ENCODE data around the gene VASP.

VASP gene

DNA sequence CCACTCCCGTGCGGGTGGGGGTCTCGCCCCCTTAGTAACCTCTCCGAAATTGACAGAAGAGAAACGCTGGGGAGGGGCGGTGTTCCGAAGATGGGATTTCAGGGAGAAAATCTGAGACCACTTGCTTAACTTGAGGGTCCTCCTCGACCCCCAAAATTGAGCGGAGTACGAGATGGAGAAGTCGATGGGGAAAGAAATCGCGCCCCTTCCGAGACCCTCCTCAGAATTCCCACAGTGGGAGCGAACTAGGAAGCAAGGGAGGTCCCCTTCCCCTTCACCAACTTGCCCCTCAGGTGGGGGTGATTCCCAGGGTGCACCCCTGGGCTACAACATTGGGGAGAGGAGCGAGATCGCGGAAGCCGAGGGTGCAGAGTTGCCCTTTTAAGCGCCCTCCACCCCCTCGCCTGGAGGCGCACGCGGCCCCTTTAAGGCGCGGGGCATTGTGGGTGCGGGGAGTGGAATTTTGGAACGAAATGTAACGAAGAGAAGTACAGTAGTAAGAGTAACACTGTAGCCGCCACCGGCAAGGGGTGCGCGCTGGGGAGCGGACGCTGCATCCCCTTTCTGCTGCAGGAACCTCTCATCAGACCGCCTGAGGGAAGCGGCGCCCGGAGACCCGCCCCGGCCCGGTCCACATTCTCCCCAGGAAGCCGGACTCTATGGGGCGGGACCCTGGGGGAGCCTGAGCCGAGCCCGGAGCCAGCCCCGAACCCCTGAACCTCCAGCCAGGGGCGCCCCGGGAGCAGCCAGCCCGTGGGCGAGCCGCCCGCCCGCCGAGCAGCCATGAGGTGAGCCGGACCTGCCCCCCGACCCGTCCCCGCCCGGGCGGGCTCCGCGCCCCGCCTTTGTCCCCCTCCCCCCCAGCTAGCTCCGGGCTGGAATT is at the start of gene VASP:
Gene VASP, plus strand, starts transcription at position 491 of the 883 bp plus-strand sequence. Its CDS starts 293 bp downstream, at position 784.
- peak; percentile 69 for DNase-seq

DNA sequence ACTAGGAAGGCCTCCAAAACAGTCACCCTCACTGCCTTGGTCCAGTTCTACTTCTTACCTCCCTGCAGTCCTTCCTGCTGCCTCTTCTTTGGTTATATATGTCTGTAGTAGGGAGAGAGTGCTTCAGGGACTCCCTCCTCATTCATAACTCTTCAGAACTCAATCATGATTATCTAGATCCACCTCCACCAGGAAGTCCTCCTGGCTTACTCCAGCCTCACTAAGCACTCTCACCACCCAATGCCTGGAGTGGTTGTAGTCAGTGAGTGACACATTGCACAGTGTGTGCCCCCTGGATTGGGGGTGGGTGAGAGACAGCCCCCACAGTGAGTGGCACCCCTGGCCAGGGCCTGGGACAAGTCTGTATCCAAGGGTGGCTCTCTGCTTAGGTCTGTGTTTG is 49.5 kb upstream of the VASP start:
- no peak for DNase-seq

DNA sequence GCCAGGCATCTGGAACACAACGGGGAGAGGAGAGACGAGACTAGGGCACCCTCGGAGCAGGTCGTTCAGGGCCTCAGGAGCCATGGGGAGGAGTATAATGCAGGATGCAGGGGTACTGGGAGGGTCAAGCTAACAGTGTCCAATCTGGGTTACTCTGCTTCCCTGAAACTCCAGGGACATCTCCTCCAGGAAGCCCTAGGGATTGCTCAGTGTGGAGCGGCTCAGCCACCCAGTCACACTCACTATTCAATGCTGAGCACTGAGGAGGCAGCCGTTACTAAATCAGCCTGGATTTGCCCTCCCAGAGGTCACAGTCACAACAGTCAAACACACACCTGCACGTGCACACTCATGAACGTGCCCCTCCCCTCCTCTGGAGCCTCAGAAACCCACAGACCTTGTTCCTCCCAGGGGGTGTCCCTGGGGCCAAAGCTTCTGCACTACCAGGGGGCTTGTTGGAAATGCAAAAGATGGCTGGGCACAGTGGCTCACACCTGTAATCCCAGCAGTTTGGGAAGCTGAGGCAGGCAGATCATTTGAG is 46.4 kb upstream of the VASP start:
- no peak for DNase-seq

DNA sequence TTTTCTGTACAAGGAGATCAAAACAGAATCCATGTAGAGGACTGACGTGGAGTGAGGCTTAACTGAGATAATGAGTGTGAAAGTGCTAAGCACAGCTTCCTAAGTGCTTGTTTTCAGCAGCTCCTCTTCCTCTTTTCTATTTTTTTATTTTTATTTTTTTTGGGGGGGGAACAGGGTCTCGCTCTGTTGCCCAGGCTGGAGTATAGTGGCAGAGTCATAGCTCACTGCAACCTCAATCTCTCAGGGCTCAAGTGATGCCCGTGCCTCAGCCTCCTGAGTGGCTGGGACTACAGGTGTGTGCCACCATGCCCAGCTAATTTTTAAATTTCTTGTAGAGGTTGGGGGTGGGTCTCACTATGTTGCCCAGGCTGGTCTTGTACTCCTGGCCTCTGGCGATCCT is 45.1 kb upstream of the VASP start:
- DNase-seq, result no peak

- DNase-seq, result no peak
Measured at GRCh38 chr19:45463241-45463640, 44.0 kb upstream of the VASP start.

- DNase-seq, result no peak
Measured at GRCh38 chr19:45464274-45464673, 43.0 kb upstream of the VASP start.

DNA sequence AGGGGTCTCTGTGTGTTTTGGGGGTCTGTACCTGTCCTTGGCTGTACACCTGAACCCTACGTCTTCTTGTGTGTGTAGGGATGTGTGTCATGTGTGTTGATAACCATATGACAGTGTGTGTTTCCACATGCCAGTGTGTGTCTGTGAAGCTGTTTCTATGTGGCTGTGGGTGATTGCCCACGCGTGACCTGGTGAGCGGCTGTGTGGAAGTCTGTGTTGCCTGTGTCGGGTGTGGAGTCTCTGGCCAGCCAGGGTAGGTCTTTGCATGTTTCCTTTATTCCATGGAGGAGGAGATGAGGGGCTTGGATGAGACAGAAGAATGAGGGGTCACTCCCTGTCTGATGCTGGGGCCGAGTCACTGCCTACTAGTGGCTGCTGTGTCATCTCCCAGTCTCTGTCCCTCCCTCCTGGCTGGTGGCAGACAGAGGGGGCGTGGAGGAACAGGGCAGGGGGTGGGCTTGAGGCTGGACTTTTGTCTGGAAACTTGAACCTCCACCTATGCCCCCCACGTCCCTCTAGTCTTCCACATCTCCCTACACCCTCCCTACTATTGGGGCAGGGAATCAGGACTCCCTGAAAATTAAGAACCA is 42.3 kb upstream of the VASP start:
- no peak for DNase-seq

GRCh38 chr19:45467115-45467455 is 40.2 kb upstream of the VASP start:
- no peak for DNase-seq

DNA sequence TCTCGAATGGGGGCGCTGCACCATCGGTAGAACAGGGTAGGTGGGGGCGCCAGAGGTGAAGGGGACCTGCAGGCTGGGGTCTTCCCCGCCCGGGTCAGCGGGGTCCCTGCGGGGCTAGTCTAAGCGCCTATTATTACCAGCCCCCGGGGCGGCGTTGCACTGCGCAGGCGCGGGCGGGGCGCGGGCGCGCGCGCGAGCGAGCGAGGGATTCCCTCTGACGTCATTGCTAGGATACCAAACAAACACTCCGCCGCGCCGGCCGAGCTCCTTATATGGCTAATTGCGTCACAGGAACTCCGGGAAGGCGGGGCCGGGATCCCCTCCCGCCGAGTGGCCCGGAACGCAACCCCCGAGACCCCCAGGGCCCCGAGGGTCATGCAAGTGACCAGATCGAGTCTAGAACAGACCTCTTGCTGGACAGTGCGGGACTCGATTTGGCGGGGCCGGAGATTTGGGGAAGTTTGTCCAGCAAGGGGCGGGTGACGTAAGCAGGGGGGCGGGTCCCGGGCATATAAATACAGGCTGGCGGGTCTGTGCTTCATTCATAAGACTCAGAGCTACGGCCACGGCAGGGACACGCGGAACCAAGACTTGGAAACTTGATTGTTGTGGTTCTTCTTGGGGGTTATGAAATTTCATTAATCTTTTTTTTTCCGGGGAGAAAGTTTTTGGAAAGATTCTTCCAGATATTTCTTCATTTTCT is 39.7 kb upstream of the VASP start, which contains the start of gene FOSB:
Gene FOSB, plus strand, starts transcription at position 541 of the 703 bp plus-strand sequence. CDS start 591 bp downstream, outside the sequence.
- peak; percentile 98 for DNase-seq

DNA sequence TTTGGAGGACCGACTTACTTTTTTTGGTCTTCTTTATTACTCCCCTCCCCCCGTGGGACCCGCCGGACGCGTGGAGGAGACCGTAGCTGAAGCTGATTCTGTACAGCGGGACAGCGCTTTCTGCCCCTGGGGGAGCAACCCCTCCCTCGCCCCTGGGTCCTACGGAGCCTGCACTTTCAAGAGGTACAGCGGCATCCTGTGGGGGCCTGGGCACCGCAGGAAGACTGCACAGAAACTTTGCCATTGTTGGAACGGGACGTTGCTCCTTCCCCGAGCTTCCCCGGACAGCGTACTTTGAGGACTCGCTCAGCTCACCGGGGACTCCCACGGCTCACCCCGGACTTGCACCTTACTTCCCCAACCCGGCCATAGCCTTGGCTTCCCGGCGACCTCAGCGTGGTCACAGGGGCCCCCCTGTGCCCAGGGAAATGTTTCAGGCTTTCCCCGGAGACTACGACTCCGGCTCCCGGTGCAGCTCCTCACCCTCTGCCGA is 39.1 kb upstream of the VASP start:
- no peak for DNase-seq

GRCh38 chr19:45468803-45469131 is 38.5 kb upstream of the VASP start:
- DNase-seq, result no peak

GRCh38 chr19:45469132-45469944 is 37.9 kb upstream of the VASP start:
- DNase-seq, result peak; percentile 97

DNA sequence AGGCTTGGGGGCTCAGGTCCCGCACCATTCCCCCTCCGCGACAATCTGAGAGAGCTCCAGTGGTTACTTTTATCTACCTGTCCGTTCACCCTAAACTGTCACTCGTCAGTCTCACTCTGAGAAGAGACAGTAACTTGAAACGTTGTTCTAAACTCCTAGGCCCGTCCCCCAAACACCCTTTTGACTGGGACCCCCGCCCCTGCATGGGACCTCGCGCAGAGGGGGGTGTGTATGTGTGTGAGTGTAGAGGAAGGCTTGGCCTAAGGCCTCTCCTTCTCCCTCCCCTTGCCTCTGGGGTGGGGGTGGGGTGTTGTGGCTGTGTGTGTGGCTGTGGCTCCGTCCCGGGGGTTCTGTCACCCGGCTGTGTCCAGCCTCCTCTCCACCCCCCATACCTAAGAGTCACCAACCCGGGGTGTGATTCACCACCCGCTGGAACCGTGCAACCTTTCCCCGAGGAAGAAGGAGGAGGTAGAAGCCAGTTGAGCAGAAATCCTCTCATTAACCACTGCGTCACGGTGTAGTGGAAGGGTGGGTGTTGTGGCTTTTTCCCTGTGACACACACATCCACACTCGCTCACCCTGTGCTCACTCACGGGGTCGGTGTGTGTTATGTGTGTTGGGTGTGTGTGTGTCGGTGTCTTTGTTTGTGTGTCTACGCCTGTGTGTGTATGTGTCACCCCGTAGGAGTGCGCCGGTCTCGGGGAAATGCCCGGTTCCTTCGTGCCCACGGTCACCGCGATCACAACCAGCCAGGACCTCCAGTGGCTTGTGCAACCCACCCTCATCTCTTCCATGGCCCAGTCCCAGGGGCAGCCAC is 37.1 kb upstream of the VASP start:
- no peak for DNase-seq

DNA sequence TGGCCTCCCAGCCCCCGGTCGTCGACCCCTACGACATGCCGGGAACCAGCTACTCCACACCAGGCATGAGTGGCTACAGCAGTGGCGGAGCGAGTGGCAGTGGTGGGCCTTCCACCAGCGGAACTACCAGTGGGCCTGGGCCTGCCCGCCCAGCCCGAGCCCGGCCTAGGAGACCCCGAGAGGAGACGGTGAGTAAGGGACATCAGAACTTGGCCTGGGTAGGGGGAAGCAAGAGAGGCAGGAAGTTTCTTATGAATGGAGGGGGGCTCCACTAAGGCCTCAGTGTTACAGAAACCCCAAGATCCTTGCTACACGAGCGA is 36.6 kb upstream of the VASP start:
- DNase-seq, result no peak

GRCh38 chr19:45471111-45471930 is 36.0 kb upstream of the VASP start:
- DNase-seq, result no peak

GRCh38 chr19:45471931-45472562 is 35.2 kb upstream of the VASP start:
- no peak for DNase-seq

DNA sequence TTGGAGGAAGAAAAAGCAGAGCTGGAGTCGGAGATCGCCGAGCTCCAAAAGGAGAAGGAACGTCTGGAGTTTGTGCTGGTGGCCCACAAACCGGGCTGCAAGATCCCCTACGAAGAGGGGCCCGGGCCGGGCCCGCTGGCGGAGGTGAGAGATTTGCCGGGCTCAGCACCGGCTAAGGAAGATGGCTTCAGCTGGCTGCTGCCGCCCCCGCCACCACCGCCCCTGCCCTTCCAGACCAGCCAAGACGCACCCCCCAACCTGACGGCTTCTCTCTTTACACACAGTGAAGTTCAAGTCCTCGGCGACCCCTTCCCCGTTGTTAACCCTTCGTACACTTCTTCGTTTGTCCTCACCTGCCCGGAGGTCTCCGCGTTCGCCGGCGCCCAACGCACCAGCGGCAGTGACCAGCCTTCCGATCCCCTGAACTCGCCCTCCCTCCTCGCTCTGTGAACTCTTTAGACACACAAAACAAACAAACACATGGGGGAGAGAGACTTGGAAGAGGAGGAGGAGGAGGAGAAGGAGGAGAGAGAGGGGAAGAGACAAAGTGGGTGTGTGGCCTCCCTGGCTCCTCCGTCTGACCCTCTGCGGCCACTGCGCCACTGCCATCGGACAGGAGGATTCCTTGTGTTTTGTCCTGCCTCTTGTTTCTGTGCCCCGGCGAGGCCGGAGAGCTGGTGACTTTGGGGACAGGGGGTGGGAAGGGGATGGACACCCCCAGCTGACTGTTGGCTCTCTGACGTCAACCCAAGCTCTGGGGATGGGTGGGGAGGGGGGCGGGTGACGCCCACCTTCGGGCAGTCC is 34.5 kb upstream of the VASP start:
- no peak for DNase-seq

GRCh38 chr19:45473367-45473681 is 34.0 kb upstream of the VASP start:
- no peak for DNase-seq

DNA sequence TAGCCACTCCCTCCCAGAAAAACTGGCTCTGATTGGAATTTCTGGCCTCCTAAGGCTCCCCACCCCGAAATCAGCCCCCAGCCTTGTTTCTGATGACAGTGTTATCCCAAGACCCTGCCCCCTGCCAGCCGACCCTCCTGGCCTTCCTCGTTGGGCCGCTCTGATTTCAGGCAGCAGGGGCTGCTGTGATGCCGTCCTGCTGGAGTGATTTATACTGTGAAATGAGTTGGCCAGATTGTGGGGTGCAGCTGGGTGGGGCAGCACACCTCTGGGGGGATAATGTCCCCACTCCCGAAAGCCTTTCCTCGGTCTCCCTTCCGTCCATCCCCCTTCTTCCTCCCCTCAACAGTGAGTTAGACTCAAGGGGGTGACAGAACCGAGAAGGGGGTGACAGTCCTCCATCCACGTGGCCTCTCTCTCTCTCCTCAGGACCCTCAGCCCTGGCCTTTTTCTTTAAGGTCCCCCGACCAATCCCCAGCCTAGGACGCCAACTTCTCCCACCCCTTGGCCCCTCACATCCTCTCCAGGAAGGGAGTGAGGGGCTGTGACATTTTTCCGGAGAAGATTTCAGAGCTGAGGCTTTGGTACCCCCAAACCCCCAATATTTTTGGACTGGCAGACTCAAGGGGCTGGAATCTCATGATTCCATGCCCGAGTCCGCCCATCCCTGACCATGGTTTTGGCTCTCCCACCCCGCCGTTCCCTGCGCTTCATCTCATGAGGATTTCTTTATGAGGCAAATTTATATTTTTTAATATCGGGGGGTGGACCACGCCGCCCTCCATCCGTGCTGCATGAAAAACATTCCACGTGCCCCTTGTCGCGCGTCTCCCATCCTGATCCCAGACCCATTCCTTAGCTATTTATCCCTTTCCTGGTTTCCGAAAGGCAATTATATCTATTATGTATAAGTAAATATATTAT is 33.3 kb upstream of the VASP start:
- no peak for DNase-seq
